Osteocyte (in vitro differentiated cells): ENCODE results near the gene ACSM5. TPM values are rescaled to one million over a fixed set of nuclear protein-coding genes. Genes with fewer than 3 reads are reported as not detected.
"Not testable (repeated sequence)": the region's sequence is repeated elsewhere in the genome, so short reads cannot be mapped to it uniquely, and the experiment has no call there.

Experiments used
- DNase-seq: peaks from one replicate; pipeline ENCODE4 v3.0.0; 2021; ENCODE audit warnings: mixed read lengths; ENCODE audit not compliant: unreplicated experiment; ENCODE audit errors: extremely low spot score
- H3K27ac Mint-ChIP-seq: one replicate; pipeline ENCODE4 v1.8.0; 2021; ENCODE audit warnings: mild to moderate bottlenecking, mixed read lengths; ENCODE audit not compliant: unreplicated experiment
- H3K27me3 Mint-ChIP-seq: one replicate; pipeline ENCODE4 v1.8.0; 2021; ENCODE audit warnings: mixed read lengths; ENCODE audit not compliant: unreplicated experiment
- H3K36me3 Mint-ChIP-seq: one replicate; pipeline ENCODE4 v1.8.0; 2021; ENCODE audit warnings: mixed read lengths; ENCODE audit not compliant: unreplicated experiment
- H3K4me1 Mint-ChIP-seq: one replicate; pipeline ENCODE4 v1.8.0; 2021; ENCODE audit warnings: mixed read lengths; ENCODE audit not compliant: unreplicated experiment
- H3K4me3 Mint-ChIP-seq: one replicate; pipeline ENCODE4 v1.8.0; 2021; ENCODE audit warnings: mild to moderate bottlenecking, moderate library complexity, mixed read lengths; ENCODE audit not compliant: unreplicated experiment
- H3K9me3 Mint-ChIP-seq: one replicate; pipeline ENCODE4 v1.8.0; 2021; ENCODE audit warnings: mixed read lengths; ENCODE audit not compliant: unreplicated experiment
- CTCF ChIP-seq: fragments of 200-600 bp; sonication (generic); IDR thresholded peaks from 2 replicates; pipeline ENCODE4 v1.5.0; 2021; ENCODE audit warnings: antibody characterized with exemption, mild to moderate bottlenecking, moderate library complexity
- total RNA-seq: library from RNA; stranded (reverse); gene quantifications from 2 replicates; pipeline ENCODE4 v1.2.1, GENCODE V29; 2021

ACSM5 gene
- total RNA-seq, 1 donor from 2014 or later = 2.3 TPM

GRCh38 chr16:20402651-20403050 lies 6.7 kb upstream of the ACSM5 start:
- H3K4me3 Mint-ChIP-seq = no peak overlapping the region
- no peak for DNase-seq
- H3K9me3 Mint-ChIP-seq = no peaks in the 10 kb centered on the region
- no peaks in the 10 kb centered on the region for H3K36me3 Mint-ChIP-seq
- H3K27me3 Mint-ChIP-seq = no peaks in the 10 kb centered on the region
- no peak overlapping the region for H3K27ac Mint-ChIP-seq
- no peak for TF ChIP-seq CTCF
- no peaks in the 10 kb centered on the region for H3K4me1 Mint-ChIP-seq

- Mint-ChIP-seq H3K27me3 (no peaks in the 10 kb centered on the region), H3K27ac (no peak within 1 kb of the TSS), H3K9me3 (no peaks in the 10 kb centered on the region), H3K4me3 (no peak within 1 kb of the TSS), H3K4me1 (peaks cover 5% of the 10 kb centered on the region), H3K36me3 (no peaks in the 10 kb centered on the region)
- no peak for TF ChIP-seq CTCF
- DNase-seq = no peak
Measured at GRCh38 chr16:20404637-20405036, 4.7 kb upstream of the ACSM5 start, which contains the start of gene PDILT. Gene PDILT (minus strand): TSS chr16:20404737. CDS start chr16:20399300, 5,437 bp downstream.

GRCh38 chr16:20410121-20410723 lies 888 bp downstream of the ACSM5 start:
- no peak for TF ChIP-seq CTCF
- DNase-seq = no peak
- Mint-ChIP-seq H3K36me3 (no peaks in the 10 kb centered on the region), H3K27me3 (no peaks in the 10 kb centered on the region), H3K4me3 (no peak overlapping the region), H3K27ac (peak overlapping the region; percentile 88), H3K9me3 (peaks cover 3% of the 10 kb centered on the region), H3K4me1 (peaks cover 5% of the 10 kb centered on the region)

GRCh38 chr16:20411055-20411454 lies 1.7 kb downstream of the ACSM5 start:
- Mint-ChIP-seq H3K36me3 (no peaks in the 10 kb centered on the region), H3K9me3 (peaks cover 3% of the 10 kb centered on the region), H3K27me3 (no peaks in the 10 kb centered on the region), H3K27ac (no peak overlapping the region), H3K4me3 (no peak overlapping the region), H3K4me1 (peaks cover 5% of the 10 kb centered on the region)
- TF ChIP-seq CTCF = no peak
- DNase-seq = no peak

- Mint-ChIP-seq H3K4me3 (no peak overlapping the region), H3K27me3 (no peaks in the 10 kb centered on the region), H3K4me1 (no peaks in the 10 kb centered on the region), H3K9me3 (peaks cover 7% of the 10 kb centered on the region), H3K27ac (no peak overlapping the region), H3K36me3 (no peaks in the 10 kb centered on the region)
- TF ChIP-seq CTCF = no peak
- no peak for DNase-seq
Measured at GRCh38 chr16:20415541-20415940, 6.2 kb downstream of the ACSM5 start.

GRCh38 chr16:20419093-20419492 lies 9.8 kb downstream of the ACSM5 start:
- H3K27ac Mint-ChIP-seq, H3K27me3 Mint-ChIP-seq, H3K4me1 Mint-ChIP-seq, H3K4me3 Mint-ChIP-seq, H3K36me3 Mint-ChIP-seq, DNase-seq: not testable (repeated sequence)
- H3K9me3 Mint-ChIP-seq = peaks cover 10% of the 10 kb centered on the region

- not testable (repeated sequence) for H3K36me3 Mint-ChIP-seq, H3K4me3 Mint-ChIP-seq, DNase-seq, H3K4me1 Mint-ChIP-seq, H3K27ac Mint-ChIP-seq, H3K27me3 Mint-ChIP-seq
- peaks cover 17% of the 10 kb centered on the region for H3K9me3 Mint-ChIP-seq
Measured at GRCh38 chr16:20421748-20422147, 12.4 kb downstream of the ACSM5 start.

GRCh38 chr16:20423772-20424128 lies 14.4 kb downstream of the ACSM5 start:
- peaks cover 12% of the 10 kb centered on the region for H3K9me3 Mint-ChIP-seq
- not testable (repeated sequence) for H3K4me1 Mint-ChIP-seq, H3K36me3 Mint-ChIP-seq, H3K4me3 Mint-ChIP-seq, H3K27ac Mint-ChIP-seq, H3K27me3 Mint-ChIP-seq, DNase-seq
